Cardiac septum (tissue), 1 donor: ENCODE measurements around the gene PRMT5. TPM values are rescaled to one million over a fixed set of nuclear protein-coding genes. Genes with fewer than 3 reads are reported as not detected.
A peak's percentile ranks its signal among the peaks of the same experiment; 100 is the strongest.

Experiments used
- DNase-seq: peaks from one replicate; pipeline ENCODE4 v3.0.0-alpha.2; 2020; ENCODE audit warnings: low spot score
- intact Hi-C: fragments of 100-400 bp; cut with DNase I; formaldehyde crosslinking; loops from one replicate; pipeline ENCODE4 v1.14.0; 2022
- total RNA-seq: library from RNA; stranded (reverse); fragmentation: NEBNext Ultra II Directional; extraction: Animal tissue kit (Norgen Biotek cat#: 25700); gene quantifications from one replicate; pipeline ENCODE4 v1.2.1, GENCODE V29; 2021
- donor health status: DM: no; HTN: no; CAD: no.

PRMT5 gene
- total RNA-seq, 1 donor from 2014 or later = 40.2 TPM

GRCh38 chr14:22901799-22902198, 27.4 kb downstream of the PRMT5 start:
- intact Hi-C loops = no loop called here
- DNase-seq = no peak

DNA sequence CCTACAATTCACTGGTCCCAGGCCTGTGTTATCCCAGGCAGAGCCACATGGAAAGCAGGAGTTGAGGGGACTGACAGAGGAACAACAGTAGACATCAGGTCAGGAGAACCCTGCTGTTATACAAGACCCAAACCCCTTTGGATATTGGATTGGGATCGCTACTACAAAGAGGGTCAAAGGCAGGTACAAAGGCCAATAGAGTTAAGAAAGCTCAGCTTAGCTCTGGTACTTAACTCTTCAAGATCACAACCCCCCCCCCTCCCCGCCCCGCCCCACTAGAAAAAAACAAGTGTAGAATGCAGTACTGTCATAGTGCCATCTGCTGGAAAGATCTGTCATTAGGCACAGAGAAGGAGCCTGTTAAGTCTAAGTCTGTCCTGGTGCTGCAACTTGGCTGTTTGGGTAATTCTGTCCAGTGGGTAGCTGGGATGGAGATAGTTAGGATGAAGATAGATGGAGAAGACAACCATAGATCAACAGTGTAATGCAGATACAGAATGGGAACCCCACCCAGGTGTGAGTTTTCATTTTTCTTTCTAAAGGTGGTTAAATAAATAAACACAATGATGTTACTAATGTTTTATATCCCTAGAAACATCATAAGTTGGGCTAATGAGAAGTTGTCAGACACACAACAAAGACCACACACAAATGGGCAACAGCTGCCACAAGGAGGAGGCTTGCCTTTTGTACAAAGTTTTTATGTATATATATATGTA, 28.9 kb downstream of the PRMT5 start:
- no peak for DNase-seq
- intact Hi-C loops = no loop called here

- DNase-seq = no peak
- intact Hi-C loops = no loop called here
These were observed 30.7 kb downstream of the PRMT5 start for GRCh38 chr14:22898302-22899090.

DNA sequence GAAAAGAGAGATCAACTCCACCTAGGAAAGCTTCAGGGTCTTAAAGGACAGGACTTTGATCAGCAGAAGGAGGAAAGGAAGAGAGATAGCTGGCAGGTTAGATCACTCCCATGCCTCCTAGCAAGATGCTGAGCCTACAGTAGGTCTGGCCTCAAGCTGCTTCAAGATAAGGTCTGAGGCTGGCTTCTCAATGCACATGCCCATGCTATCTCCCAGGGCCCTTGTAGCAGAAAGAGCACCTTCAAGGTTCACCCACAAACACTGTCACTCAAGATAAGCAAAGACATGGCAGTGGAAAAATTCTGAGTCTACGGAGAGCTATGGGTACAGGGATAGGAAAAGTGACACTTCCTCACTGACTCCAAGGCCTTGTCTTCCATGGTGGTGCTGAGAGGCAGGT, 31.8 kb downstream of the PRMT5 start:
- no peak for DNase-seq
- intact Hi-C loops = no loop called here

DNA sequence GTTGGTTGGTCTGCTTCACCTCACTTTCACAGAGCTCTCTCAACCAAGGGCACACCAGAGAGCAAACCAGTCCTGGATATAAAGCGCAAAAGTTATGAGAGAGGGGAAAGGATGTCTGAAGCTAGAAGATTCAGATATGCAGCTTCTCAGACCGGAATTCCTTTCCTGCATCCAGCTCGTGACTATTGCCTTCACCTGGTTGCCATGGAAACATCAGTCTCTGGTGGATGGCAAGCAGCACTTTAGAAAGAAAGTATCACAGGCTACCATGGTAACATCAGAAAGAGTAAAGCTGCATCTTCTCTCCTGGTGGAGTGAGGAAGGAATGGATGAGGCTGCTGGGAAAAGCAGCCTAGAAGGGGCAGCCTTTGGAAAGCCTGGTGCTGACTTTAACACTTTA, 32.4 kb downstream of the PRMT5 start:
- intact Hi-C loops = no loop called here
- DNase-seq = no peak

DNA sequence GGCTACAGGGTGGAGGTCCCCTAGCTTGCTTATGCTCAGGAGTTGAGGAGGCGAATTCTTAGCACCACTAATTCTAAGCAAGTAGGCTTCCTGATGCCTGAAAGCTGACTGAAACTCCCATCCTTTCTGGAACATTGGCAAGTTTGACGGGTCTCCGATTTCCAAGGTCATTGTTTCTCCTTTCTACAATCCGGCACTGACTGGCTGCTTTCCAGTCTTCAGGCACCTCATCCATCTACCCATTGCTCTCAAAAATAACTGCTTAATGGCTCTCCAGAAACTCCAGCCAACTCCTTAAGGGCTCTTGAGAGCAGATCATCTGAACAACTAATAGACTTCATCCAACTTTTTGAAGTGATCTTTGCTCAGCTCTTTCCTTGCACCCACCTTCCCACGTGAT, 32.8 kb downstream of the PRMT5 start:
- intact Hi-C loops = no loop called here
- DNase-seq = no peak

GRCh38 chr14:22895402-22895801, 33.8 kb downstream of the PRMT5 start:
- intact Hi-C loops = no loop called here
- no peak for DNase-seq

DNA sequence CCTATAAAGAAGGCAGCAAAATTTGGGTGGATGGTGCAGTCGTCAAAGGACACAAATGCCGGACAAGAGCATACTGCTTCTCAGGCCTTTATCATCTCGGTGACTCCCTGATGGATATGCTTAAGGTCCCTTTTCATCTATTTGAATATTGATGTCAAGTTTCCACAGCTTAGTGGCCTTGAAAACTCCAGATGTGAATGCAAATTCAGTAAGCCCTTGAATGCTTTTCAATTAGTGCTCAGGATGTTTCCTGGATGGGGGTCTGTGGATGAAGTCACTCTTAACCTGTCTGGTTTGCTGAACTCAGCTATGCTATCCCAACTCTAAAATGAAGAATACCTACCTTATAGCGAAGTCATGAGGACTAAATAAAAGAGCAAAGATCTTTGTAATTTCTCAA, 35.5 kb downstream of the PRMT5 start:
- DNase-seq = no peak
- intact Hi-C loops = no loop called here

DNA sequence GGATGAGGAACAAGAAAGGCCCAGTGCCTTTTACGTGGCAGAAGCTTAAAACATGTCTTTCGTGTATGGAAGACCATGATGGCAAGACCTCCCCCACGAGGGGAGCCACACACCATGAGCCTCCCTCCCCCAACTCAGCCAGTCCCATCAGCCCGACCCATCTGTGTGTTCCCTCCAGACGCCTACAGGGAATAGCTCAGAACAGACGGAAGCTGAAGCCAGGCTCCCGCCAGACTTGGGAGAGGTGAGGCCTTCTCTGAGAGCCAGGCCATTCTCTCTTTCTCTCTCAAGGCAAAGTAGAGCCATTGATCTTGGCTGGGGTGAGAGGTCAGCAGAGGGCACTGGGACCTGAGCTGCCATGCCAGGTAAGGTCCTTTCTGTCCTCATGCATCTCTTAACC, 36.7 kb downstream of the PRMT5 start:
- intact Hi-C loops = no loop called here

GRCh38 chr14:22890416-22890815, 38.8 kb downstream of the PRMT5 start:
- intact Hi-C loops = no loop called here
- DNase-seq = no peak

More for the DNA sequence above, 36.7 kb downstream of the PRMT5 start:
- DNase-seq = no peak

DNA sequence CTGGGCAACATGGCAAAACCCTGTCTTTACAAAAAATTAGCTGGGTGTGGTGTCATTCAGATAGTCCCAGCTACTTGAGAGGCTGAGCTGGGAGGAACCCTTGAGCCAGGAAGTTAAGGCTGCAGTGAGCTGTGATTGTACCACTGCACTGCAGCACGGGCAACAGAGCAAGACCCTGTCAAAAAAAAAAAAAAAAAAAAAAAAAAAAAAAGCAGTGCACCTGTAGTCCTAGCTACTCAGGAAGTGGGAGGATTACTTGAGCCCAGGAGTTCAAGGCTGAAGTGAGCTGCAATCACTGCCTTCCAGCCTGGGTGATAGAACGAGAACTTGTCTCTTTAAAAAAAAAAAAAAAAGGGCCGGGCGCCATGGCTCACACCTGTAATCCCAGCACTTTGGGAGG, 40.5 kb downstream of the PRMT5 start:
- DNase-seq = no peak
- intact Hi-C loops = no loop called here

- intact Hi-C loops = no loop called here
- no peak for DNase-seq
These were observed 41.2 kb downstream of the PRMT5 start for GRCh38 chr14:22887990-22888378.

GRCh38 chr14:22887260-22887989, 41.8 kb downstream of the PRMT5 start:
- intact Hi-C loops = no loop called here
- no peak for DNase-seq

DNA sequence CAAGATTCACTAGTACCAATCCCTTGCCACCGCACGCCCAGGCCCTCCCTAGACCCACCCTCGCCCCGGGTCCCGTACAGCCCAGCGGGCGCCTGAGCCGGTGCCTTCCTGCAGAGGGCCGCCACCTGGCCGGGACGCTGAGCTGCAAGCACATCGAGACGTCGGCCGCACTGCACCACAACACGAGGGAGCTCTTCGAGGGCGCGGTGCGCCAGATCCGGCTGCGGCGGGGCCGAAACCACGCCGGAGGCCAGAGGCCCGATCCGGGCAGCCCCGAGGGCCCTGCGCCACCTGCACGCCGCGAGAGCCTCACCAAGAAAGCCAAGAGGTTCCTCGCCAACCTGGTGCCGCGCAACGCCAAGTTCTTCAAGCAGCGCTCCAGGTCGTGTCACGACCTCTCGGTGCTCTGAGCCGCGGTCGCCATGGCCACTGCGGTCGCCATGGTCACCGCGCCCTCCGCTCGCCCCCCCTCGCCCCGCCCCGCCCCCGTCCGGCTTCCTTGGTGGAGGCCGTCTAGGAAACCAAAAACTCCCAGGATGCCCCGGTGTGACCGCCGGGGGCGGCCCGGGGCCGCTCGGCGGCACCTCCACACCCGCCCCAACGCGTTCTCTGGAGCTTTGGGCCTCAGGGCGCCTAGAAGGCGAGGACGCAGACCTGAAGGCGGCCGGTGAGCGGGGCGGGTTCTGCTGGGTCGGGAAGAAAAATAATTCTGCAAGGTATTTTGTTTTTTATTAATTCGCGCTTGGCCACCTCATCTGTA, 42.5 kb downstream of the PRMT5 start:
- intact Hi-C loops = no loop called here
- peak; percentile 83 for DNase-seq

GRCh38 chr14:22885975-22886374, 43.2 kb downstream of the PRMT5 start:
- intact Hi-C loops = no loop called here
- DNase-seq = no peak

DNA sequence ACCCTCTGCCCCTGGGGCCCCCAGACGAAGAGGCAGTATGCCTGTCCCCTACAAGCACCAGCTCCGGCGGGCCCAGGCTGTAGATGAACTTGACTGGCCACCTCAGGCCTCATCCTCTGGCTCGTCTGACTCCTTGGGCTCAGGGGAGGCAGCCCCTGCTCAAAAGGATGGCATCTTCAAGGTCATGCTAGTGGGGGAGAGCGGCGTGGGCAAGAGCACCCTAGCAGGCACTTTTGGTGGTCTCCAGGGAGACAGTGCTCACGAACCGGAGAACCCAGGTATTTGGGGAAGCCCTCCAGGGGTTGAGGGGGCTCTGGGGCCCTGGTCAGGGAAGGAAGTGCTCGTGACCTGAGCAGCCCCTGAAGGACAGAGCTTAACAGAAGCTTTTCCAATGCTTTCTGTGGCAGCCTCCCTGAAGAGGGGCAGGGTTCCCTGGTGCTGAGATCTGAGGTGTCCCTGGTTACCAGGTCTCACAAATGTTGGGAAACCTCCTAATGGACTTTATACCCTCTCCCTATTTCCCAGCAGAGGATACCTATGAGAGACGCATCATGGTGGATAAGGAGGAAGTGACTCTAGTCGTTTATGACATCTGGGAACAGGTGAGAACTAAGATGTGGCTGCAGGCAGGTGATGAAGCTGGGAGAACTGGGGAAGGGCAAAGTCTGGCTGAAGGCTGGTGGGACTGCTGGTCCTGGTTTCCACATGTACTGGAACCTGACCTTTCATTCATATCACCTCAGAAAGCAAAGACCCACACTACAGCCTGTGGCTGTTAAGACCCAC, 44.2 kb downstream of the PRMT5 start:
- DNase-seq = no peak
- intact Hi-C loops = no loop called here

DNA sequence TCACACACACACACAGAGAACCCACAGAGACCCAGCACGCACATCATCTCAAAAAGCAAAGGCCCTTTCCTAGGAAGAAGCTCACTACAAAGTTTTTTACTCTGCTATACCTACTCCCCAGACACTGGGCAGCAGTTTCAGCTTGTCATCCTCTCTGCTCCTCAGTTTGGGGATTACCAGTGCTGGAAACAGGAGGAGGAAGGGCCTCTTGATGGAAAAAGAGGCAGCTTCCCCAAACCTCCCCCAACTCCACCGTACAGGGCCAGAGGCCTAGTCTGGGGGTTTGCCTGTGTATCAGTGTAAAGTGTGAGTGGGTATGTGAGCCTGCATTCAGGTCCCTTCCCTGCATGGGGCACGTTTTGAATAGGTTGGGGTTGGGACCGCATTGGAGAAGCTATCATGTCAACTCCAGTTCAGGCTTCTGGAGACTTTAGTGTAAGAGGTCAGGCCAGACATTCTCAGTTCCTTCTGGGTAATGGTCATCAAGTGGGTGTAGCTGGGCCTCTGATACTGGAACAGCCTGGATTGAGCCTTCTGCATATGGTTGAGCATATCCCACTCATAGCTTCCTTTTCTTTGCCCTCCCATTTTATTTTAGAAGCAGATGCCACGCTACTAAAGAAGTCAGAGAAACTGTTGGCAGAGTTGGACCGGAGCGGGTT, 45.0 kb downstream of the PRMT5 start:
- DNase-seq = no peak
- intact Hi-C loops = no loop called here

GRCh38 chr14:22883173-22883976, 45.8 kb downstream of the PRMT5 start, which contains the start of gene REM2:
REM2 (plus strand) TSS chr14:22883222; CDS start chr14:22883288, 66 bp downstream.
- DNase-seq = no peak
- intact Hi-C loops = no loop called here
